Measurements from ENCODE around the gene NLRP9. TPM values are rescaled to one million over a fixed set of nuclear protein-coding genes. Genes with fewer than 3 reads are reported as not detected.

The NLRP9 gene
- polyA plus RNA-seq, 1 donor from 2014 or later, result not detected

DNA sequence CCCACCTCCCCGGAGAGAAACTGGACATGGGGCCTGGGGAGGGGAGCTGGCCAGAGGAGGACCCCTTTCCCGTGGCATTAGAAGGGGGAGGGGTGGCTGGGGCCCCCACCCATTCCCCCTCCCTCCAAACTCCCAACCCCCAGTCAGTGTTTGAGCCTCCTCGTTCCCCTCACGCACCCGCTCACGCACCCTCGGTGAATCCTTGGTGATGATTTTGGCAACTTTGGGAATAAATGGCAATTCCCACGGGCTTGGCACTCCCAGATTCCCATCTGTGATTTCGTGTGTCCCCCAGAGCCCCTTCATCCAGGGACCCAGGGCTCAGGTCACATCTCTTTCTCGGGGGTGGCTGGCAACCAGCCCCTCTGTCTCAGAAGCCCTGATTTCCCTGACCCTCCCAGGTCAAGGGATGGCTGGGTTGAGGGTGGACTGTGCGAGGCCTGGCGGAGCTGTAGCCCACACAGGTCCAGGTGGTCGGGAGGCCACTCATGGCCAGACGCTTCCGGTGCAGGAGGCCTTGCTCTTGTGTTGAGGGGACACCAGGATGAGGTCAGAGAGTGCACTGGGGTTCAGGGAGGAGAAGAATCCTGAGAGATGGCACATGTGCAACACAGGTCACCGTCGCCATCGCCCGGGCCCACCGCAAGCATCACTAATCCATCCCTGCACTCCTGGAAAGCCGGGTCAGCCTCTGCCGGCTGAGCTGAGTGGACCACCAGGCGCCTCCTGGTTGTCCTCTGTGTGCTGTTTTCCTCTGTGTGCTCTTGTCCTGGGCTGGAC is 42.5 kb downstream of the NLRP9 start:
- H3K4me3 Mint-ChIP-seq, result no peak overlapping the region
- peaks cover 0 to 2% (median 0%) of the 10 kb centered on the region in 3 donors for H3K4me1 Mint-ChIP-seq
- peak overlapping the region in 1 of 3 donors; percentile 39 for H3K27ac Mint-ChIP-seq
- no peaks in the 10 kb centered on the region for H3K9me3 Mint-ChIP-seq
- peaks cover 10% of the 10 kb centered on the region for H3K36me3 Mint-ChIP-seq
- H3K27me3 Mint-ChIP-seq, result no peaks in the 10 kb centered on the region

DNA sequence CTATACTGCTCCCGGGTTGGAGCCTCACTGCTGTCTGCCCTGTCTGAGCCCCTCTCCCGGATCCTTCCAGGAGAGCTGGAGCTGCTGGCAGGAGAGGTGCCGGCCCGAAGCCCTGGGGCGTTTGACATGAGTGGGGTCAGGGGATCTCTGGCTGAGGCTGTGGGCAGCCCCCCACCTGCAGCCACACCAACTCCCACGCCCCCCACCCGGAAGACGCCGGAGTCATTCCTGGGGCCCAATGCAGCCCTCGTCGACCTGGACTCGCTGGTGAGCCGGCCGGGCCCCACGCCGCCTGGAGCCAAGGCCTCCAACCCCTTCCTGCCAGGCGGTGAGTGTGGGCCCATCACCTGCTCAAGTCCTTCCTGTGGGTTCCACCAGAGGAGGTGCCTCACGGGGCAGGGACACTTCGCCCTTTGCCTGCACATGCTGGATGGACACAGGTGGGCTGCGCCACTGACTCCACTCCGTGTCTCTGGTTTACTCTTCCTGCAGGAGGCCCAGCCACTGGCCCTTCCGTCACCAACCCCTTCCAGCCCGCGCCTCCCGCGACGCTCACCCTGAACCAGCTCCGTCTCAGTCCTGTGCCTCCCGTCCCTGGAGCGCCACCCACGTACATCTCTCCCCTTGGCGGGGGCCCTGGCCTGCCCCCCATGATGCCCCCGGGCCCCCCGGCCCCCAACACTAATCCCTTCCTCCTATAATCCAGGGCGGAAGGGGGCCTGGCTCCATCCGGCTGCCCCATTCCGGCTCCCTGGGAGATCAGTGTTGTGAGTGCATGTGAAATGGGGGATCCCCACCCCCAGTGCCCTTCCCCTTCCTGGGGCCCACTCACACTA is 43.3 kb downstream of the NLRP9 start:
- Mint-ChIP-seq H3K27ac (peak overlapping the region in 1 of 3 donors; percentile 39), H3K4me3 (no peak overlapping the region)

DNA sequence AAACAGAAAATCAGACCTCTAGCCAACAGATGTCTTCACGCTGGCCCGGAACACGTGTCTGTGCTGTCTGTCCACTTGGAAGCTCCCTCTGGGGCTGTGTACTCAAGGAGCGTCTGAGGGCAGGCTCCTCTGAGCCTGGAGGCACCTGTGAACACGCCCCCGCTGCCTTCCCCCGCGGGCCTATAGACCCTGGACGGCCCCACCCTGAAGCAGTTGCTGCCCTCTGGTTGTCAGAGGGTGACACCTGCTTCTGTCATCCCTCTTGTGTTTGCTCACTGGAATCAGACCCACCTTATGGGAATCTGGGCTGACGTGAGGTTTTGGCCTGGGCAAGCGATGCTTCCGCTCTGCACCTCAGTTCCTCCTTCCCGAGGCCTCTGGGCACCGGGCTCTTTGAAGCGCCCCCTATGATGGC is 44.0 kb downstream of the NLRP9 start:
- H3K4me3 Mint-ChIP-seq, result no peak overlapping the region
- peaks cover 0 to 2% (median 0%) of the 10 kb centered on the region in 3 donors for H3K4me1 Mint-ChIP-seq
- no peak overlapping the region for H3K27ac Mint-ChIP-seq
- no peaks in the 10 kb centered on the region for H3K9me3 Mint-ChIP-seq
- H3K36me3 Mint-ChIP-seq, result peaks cover 7% of the 10 kb centered on the region
- H3K27me3 Mint-ChIP-seq, result no peaks in the 10 kb centered on the region

More for the DNA sequence above, 43.3 kb downstream of the NLRP9 start:
- Mint-ChIP-seq H3K4me1 (peaks cover 0 to 2% (median 0%) of the 10 kb centered on the region in 3 donors), H3K9me3 (no peaks in the 10 kb centered on the region), H3K27me3 (no peaks in the 10 kb centered on the region), H3K36me3 (peaks cover 7% of the 10 kb centered on the region)

DNA sequence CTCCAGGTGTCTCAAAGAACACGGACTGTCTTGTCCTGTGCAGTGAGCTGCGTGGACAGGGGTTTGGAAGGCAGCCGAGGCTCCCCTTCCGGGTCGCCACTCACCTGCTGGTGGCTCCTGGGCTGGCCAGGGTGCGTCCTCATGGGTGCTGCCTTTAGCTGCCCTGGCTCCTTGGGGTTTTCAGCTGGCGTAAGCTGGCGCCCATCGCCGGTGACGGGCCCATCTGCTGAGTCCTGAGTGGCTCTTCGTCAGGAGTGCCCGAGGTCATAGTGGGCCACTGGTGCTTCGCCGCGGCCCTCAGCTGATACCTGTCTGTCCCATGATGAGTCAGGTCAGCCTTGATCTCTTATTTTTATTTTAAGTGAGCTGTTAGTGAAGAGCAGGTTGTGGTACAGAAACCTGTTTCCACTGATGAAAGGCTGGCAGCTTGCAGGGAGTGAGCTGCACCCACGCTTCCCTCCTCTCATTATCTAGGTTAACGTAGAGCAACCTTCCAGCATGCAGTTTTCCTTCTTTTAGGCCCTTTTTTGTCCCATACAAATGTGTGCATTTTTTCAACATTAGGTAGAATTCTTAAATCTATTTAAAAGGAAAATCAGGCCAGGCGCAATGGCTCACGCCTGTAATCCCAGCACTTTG is 44.7 kb downstream of the NLRP9 start:
- Mint-ChIP-seq H3K27me3 (no peaks in the 10 kb centered on the region), H3K4me1 (peaks cover 0 to 4% (median 2%) of the 10 kb centered on the region in 3 donors), H3K36me3 (peaks cover 4% of the 10 kb centered on the region), H3K27ac (peak overlapping the region in 1 of 3 donors; percentile 19), H3K9me3 (no peaks in the 10 kb centered on the region), H3K4me3 (no peak overlapping the region)

DNA sequence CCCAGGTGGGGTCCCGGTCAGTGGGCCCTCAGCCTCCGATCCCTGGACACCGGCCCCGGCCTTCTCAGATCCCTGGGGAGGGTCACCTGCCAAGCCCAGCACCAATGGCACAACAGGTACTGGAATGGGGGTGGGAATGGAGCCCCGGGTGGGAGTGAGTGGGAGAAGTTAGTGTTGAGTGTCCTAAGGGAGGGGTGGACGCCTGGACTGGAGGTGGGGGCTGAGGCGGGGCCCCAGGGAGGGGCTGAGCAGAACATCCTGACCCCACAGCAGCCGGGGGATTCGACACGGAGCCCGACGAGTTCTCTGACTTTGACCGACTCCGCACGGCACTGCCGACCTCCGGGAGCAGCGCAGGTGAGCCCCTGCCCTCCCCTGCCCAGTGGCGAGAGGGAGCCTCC is 45.5 kb downstream of the NLRP9 start:
- H3K27me3 Mint-ChIP-seq, result no peaks in the 10 kb centered on the region
- H3K27ac Mint-ChIP-seq, result peak overlapping the region in 1 of 3 donors; percentile 19
- no peak overlapping the region for H3K4me3 Mint-ChIP-seq
- no peaks in the 10 kb centered on the region for H3K9me3 Mint-ChIP-seq
- peaks cover 2% of the 10 kb centered on the region for H3K36me3 Mint-ChIP-seq
- H3K4me1 Mint-ChIP-seq, result peaks cover 0 to 5% (median 4%) of the 10 kb centered on the region in 3 donors

DNA sequence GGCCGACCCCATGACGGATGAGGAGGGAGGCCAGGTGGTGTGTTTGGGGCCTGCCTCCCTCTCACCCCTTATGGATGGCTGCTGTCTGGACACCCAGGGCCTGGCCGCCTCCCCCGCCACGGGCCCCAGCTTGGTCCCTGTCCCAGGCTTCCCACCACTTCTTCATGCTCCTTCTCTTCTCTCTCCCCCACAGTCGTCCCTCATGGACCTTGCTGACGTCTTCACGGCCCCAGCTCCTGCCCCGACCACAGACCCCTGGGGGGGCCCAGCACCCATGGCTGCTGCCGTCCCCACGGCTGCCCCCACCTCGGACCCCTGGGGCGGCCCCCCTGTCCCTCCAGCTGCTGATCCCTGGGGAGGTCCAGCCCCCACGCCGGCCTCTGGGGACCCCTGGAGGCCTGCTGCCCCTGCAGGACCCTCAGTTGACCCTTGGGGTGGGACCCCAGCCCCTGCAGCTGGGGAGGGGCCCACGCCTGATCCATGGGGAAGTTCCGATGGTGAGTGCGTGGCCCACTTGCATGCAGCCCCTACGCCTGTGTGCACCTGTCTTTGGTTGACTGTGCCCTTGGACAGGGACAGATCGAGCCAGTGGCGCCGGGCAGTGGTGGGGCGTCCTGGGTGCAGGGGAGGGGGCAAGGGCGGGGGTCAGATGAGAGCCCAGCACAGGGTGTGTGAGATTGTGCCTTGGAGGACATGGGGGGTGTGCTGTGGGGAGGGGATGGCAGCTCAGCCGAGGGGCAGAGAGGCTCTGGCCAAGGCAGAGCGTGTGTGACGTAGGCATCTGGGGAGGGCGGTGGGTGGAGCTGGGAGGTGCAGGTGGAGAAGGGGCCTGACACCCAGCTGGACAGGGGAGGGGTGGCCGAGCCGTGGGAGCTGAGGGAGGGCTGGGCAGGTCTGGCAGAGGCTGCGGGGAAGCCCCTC is 46.4 kb downstream of the NLRP9 start:
- Mint-ChIP-seq H3K27me3 (no peaks in the 10 kb centered on the region), H3K4me3 (no peak overlapping the region), H3K9me3 (no peaks in the 10 kb centered on the region), H3K36me3 (no peaks in the 10 kb centered on the region), H3K27ac (peak overlapping the region in 1 of 3 donors; percentile 67), H3K4me1 (peaks cover 0 to 6% (median 6%) of the 10 kb centered on the region in 3 donors)

DNA sequence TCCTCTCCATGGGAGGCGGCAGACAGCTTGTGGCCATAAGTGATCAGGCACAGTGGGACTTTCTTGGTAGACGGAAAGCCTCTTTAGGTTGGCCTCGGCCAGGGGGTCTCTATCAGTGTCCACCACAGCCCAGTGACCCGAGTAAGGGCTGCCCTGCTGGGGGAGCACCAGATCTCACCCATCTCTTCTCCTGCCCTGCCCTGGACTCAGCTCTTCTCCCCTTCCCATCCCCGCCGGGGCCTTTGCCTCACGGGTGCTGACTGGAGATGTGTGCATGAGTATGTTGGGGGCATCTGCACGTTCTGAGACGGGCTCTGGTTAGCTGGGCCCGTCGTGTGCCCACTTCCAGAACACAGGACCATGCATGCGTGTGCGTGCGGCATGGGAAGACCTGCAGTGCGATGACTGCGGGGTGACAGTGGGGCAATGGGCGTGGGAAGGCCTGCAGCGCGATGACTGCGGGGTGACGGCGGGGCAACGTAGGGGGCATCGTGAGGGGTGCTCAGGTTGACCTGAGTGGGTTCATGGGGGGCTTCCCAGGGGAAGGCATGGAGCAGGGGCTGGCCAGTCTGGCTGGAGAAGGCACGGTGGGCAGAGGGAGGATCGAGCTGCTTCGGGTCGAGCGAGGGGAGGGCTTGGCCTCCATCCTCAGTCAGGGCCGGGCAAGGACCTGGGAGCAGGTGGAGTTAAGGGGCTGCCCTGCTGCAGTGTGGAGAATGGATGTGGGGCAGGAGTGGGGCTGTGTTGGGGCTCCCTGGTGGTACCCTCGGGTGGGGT is 47.2 kb downstream of the NLRP9 start:
- Mint-ChIP-seq H3K9me3 (no peaks in the 10 kb centered on the region), H3K4me3 (no peak overlapping the region), H3K27ac (peak overlapping the region in 1 of 3 donors; percentile 67), H3K36me3 (no peaks in the 10 kb centered on the region), H3K27me3 (no peaks in the 10 kb centered on the region), H3K4me1 (peaks cover 0 to 6% (median 6%) of the 10 kb centered on the region in 3 donors)

DNA sequence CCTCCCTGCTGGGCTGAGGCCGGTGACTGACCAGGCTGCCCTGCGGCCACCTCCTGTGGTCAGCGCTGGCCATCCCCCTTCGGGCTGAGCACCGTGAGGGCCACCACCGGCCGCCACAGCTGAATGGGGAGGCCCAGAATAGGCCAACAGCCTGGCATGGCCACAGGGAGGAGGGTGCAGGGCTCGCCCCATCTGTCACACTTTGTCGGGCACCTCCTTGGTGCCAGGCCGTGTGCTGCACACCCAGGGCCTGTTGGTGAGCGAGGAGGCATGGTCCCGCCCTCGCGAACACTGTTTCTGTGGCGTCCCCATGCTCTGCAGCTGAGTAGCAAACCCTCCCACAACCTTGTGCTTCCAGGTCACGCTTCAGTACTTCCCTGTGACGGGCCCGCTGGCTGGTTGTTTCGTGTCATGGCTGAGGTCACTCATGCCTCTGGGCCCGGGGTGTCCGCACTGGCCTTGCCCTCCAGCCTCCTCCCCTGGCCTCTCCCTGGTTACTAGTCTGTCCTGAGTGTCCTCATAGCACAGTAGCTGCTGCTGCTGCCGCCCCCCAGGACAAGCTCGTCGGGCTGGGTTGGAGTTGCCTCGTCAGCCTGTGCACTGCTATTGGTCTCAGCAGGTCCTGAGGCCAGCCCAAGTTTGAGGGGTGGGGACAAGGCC is 48.0 kb downstream of the NLRP9 start:
- Mint-ChIP-seq H3K27me3 (no peaks in the 10 kb centered on the region), H3K27ac (no peak overlapping the region), H3K4me1 (peaks cover 0 to 6% (median 6%) of the 10 kb centered on the region in 3 donors), H3K9me3 (no peaks in the 10 kb centered on the region), H3K4me3 (peak overlapping the region in 1 of 4 donors; percentile 5), H3K36me3 (no peaks in the 10 kb centered on the region)

DNA sequence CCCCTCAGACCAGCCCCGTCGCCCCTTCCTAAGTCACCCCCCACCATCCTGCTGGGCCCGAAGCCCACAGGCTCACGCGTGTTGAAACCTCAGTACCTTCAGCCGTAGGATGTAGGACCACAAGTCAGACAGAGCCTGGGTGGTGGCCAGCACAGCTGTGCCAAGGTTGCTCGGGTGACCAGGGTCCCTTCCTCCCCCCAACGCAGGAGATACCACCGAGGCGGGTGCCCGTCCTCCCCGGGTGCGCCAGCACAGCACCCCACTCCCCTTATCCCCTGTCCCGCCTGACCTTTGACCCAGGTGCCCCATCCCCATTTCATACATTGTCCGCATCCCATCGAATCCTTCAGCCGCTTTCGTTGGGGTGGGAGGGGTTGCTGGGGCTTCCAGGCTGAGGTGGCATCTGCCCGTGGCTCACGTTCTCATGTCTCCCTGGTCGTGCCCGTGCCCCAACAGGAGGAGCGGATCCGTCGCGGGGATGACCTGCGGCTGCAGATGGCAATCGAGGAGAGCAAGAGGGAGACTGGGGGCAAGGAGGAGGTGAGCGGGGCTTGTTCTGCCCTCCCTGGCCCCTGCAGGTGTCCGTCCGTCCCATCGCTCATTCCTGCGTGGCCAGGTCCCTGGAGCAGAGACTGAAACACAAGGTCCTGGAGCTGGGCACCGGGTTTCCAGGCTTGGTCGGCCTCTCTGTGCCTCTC is 48.6 kb downstream of the NLRP9 start:
- Mint-ChIP-seq H3K9me3 (no peaks in the 10 kb centered on the region), H3K4me1 (peaks cover 0 to 6% (median 6%) of the 10 kb centered on the region in 3 donors), H3K27me3 (no peaks in the 10 kb centered on the region), H3K27ac (no peak overlapping the region), H3K4me3 (no peak overlapping the region), H3K36me3 (no peaks in the 10 kb centered on the region)

DNA sequence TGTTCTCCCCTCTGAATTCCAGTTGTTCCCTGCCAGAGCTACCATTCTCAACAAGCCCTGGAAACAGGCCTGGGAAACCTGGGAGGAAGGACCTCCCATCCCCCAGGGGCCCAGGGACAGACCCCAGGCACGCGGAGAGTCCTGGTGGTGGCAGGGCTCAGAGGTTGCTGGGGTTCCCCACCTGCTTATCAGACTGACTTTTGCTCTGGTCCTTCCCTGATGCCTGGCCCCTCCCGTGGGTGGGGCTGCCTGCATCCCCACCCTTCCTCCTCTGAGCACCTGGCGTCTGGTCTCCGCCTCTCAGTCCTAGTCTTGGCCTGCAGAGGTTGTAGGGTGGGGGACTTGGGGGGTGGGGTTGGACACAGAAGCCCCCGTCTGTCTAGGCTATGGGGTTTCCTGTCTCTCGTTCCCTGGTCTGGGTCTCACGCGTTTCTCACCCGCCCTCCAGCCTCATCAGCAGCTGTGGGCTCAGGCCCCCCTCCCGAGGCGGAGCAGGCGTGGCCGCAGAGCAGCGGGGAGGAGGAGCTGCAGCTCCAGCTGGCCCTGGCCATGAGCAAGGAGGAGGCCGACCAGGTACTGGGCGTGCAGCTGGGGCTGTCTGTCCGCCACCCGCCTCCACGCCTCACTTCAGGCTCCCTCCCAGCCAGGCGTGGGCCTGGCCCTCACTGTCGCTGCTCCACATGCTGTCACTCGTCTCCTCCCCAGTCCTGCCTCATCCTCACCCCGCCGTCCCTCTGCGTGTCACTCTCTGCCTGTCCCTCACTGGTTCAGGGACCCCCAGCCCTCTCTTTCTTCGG is 49.6 kb downstream of the NLRP9 start:
- H3K36me3 Mint-ChIP-seq, result no peaks in the 10 kb centered on the region
- peak overlapping the region in 2 of 3 donors; percentile 14 to 80 for H3K27ac Mint-ChIP-seq
- peaks cover 0 to 9% (median 6%) of the 10 kb centered on the region in 3 donors for H3K4me1 Mint-ChIP-seq
- H3K27me3 Mint-ChIP-seq, result no peaks in the 10 kb centered on the region
- no peaks in the 10 kb centered on the region for H3K9me3 Mint-ChIP-seq
- H3K4me3 Mint-ChIP-seq, result peak overlapping the region in 1 of 4 donors; percentile 70

DNA sequence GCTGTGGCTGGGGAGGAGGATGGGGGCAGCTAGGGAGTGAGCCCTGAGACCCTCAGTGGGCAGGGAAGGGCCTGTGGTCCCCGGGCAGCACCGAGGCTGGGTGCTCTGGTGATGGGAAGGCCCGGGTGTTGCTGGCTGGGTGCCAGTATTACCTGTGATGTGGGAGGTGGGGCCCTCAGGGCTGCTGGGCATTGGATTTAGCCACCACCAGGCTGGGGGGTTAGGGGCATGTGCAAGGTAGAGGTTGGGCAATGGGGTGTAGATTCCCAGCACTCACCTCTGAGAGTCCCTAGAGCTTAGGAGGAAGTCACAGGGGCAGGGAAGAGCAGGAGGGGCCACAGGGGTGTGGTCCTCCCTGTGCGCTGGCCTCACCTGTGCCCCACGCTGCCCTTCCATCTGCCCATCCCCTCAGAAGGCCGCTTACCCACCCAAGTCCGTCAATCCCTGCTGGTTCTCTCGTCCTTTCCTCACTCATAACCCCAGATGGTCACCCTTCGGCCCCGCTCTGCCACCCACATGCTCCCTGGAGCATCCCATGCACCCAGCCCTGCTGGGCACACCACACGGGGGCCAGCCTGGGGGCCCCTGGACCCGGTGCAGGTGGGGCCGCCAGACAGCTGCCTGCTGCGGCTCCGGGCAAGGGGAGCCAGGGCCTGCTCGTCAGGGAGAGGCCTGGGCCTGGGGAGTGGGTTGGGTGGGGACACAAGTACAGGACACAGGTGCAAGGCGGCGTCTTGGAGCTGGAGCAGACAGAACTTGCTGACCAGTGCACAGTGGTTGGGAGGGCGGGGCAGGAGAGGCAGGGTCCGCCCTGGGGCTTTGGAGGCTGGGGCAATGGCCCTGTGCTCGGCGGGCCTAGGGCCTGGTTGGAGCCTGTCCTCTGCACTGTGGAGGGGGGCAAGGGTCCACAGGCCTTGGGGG is 50.7 kb downstream of the NLRP9 start:
- Mint-ChIP-seq H3K4me3 (no peak overlapping the region), H3K9me3 (no peaks in the 10 kb centered on the region), H3K4me1 (peaks cover 0 to 11% (median 8%) of the 10 kb centered on the region in 3 donors)

More for the DNA sequence above, 50.7 kb downstream of the NLRP9 start:
- no peaks in the 10 kb centered on the region for H3K27me3 Mint-ChIP-seq
- H3K36me3 Mint-ChIP-seq, result peaks cover 2% of the 10 kb centered on the region
- H3K27ac Mint-ChIP-seq, result peak overlapping the region in 2 of 3 donors; percentile 14 to 53

Measured in IgD-negative memory B cell (primary cell).